Activated T-helper 1 cell treated with anti-CD3 and anti-CD28 coated beads, Interleukin-12 subunit alpha, Interleukin-12 subunit beta, Interleukin-2, Interleukin-4 antibody, amounts not matched to agents 30 ng/mL and 10 ng/mL and 1 ng/mL, durations not matched to agents 14 hours and 24 hours and 36 hours (primary cell): ENCODE measurements around the gene ASRGL1. TPM values are rescaled to one million over a fixed set of nuclear protein-coding genes. Genes with fewer than 3 reads are reported as not detected.
"Not testable (repeated sequence)": the region's sequence is repeated elsewhere in the genome, so short reads cannot be mapped to it uniquely, and the experiment has no call there.

ENCODE experiments used
- DNase-seq: peaks from one replicate; pipeline ENCODE4 v3.0.0; 2021; ENCODE audit warnings: low spot score
- H3K27ac Mint-ChIP-seq: one replicate; pipeline ENCODE4 v1.8.0; 2021; ENCODE audit warnings: mild to moderate bottlenecking, mixed read lengths
- H3K27me3 Mint-ChIP-seq: one replicate; pipeline ENCODE4 v1.8.0; 2022; ENCODE audit warnings: mild to moderate bottlenecking, moderate library complexity, mixed read lengths; ENCODE audit not compliant: insufficient read depth
- H3K36me3 Mint-ChIP-seq: one replicate; pipeline ENCODE4 v1.8.0; 2021; ENCODE audit warnings: low read depth, mixed read lengths
- H3K4me1 Mint-ChIP-seq: one replicate; pipeline ENCODE4 v1.8.0; 2021; ENCODE audit warnings: low read depth, mixed read lengths
- H3K4me3 Mint-ChIP-seq: one replicate; pipeline ENCODE4 v1.8.0; 2021; ENCODE audit warnings: mild to moderate bottlenecking, moderate library complexity, mixed read lengths
- H3K9me3 Mint-ChIP-seq: one replicate; pipeline ENCODE4 v1.8.0; 2021; ENCODE audit warnings: mixed read lengths
- intact Hi-C: fragments of 100-400 bp; cut with micrococcal nuclease; formaldehyde crosslinking; loops from one replicate; pipeline ENCODE4 v1.15.1; 2024
- total RNA-seq: library from RNA; stranded (reverse); gene quantifications from 2 replicates; pipeline ENCODE4 v1.2.3, GENCODE V29; 2022

ASRGL1 gene
- total RNA-seq, 1 donor from 2014 or later: 4.8 TPM

DNA sequence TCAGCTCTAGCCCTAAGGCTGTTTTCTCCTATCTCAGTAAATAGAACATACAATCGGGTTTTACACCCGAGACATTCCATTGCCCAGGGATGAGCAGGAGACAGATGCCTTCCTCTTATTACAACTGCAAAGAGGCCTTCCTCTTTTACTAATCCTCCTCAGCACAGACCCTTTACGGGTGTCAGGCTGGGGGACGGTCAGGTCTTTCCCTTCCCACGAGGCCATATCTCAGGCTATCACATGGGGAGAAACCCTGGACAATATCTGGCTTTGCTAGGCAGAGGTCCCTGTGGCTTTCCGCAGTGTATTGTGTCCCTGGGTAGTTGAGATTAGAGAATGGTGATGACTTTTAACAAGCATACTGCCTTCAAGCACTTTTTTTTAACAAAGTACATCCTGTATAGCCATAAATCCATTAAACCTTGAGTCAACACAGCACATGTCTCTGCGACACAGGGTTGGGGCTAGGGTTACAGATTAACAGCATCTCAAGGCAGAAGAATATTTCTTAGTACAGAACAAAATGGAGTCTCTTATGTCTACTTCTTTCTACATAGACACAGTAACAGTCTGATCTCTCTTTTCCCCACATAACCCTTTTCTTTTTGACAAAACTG lies 31.7 kb downstream of the ASRGL1 start:
- H3K4me1 Mint-ChIP-seq: peaks cover 19% of the 10 kb centered on the region
- H3K36me3 Mint-ChIP-seq, H3K9me3 Mint-ChIP-seq, H3K27me3 Mint-ChIP-seq, H3K4me3 Mint-ChIP-seq, H3K27ac Mint-ChIP-seq, intact Hi-C loops, DNase-seq: not testable (repeated sequence)

DNA sequence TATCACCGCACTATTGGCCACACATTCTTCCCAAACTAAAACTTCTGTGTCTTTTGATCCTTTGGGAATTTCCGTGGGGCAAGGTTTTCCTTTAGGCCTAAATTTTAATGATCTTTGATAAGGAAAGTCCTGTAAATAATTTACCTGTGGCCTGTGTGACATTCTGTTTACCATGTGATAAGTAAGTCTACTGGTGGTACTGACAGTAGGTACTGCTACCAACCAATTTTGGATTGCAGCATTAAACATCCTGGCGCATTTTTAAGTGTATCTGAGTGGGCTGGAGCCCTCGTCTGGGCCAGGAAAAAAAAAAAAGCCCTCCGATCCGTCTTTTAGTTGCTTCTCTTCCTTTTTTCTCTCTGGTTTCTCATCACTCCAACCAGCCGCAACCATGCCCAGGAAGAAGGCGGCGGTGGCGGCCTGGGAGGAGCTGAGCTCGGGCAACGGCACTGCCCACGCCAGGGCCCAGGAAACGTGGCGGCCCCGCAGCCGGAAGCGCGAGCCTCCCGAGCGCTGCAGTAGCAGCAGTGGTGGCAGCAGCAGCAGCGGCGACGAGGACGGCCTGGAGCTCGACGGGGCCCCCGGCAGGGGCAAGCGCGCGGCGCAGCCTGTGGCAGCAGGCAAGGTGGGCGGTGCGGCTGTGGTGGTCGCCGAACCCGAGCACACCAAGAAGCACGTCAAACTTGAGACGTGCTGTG lies 33.6 kb downstream of the ASRGL1 start:
- Mint-ChIP-seq H3K27me3 (no peaks in the 10 kb centered on the region), H3K9me3 (no peaks in the 10 kb centered on the region), H3K4me1 (peaks cover 19% of the 10 kb centered on the region), H3K4me3 (peak overlapping the region; percentile 71), H3K27ac (peak overlapping the region; percentile 84), H3K36me3 (no peaks in the 10 kb centered on the region)
- peak; percentile 38 for DNase-seq
- intact Hi-C loops: no loop called here

GRCh38 chr11:62372871-62373270 lies 35.6 kb downstream of the ASRGL1 start:
- Mint-ChIP-seq H3K4me3 (no peak overlapping the region), H3K36me3 (no peaks in the 10 kb centered on the region), H3K27me3 (no peaks in the 10 kb centered on the region), H3K9me3 (no peaks in the 10 kb centered on the region), H3K27ac (no peak overlapping the region), H3K4me1 (peaks cover 19% of the 10 kb centered on the region)
- DNase-seq: no peak
- intact Hi-C loops: no loop called here

DNA sequence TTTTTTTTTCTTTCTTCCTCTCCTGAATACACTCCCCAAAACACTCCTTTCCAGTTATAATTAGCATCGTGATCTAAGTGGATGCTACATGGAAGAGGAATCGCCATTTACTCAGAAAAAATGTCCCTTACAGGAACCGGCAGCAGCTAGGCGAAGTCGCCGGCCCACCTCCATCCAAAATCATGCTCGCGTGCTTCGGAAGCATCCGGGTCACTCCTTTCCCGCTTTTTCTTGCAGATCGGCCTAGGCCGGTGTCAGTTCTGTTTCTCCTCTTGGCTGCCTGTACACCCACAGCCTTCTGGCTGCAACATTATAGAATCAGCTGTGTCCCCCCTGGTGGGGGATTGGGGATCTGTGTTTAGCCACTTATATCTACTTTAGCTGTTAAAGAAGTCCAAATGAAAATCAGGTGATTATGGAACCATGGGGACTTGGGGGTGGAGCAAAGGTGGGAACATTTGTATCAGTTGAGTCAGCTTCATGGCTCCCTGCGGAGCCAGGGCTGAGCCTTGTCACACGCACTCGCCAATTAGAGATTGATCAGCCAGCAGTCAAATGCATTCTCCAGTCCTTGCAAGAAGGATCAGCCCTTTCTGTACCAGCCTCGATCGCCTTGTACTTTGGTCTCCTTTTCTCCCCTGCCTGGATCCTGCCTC lies 36.3 kb downstream of the ASRGL1 start:
- intact Hi-C loops: no loop called here
- no peak overlapping the region for H3K4me3 Mint-ChIP-seq
- H3K9me3 Mint-ChIP-seq: no peaks in the 10 kb centered on the region
- H3K4me1 Mint-ChIP-seq: peaks cover 23% of the 10 kb centered on the region
- peaks cover 3% of the 10 kb centered on the region for H3K27me3 Mint-ChIP-seq
- no peak for DNase-seq
- no peaks in the 10 kb centered on the region for H3K36me3 Mint-ChIP-seq
- H3K27ac Mint-ChIP-seq: no peak overlapping the region

- Mint-ChIP-seq H3K4me3 (no peak overlapping the region), H3K27ac (no peak overlapping the region), H3K27me3 (peaks cover 9% of the 10 kb centered on the region), H3K36me3 (no peaks in the 10 kb centered on the region), H3K4me1 (peaks cover 28% of the 10 kb centered on the region), H3K9me3 (no peaks in the 10 kb centered on the region)
- no peak for DNase-seq
- intact Hi-C loops: no loop called here
Measured at GRCh38 chr11:62374801-62375200, 37.6 kb downstream of the ASRGL1 start.

- H3K4me3 Mint-ChIP-seq: not testable (repeated sequence)
- H3K4me1 Mint-ChIP-seq: peaks cover 19% of the 10 kb centered on the region
- intact Hi-C loops: loop anchor here (1.0 kb wide), 3 partner anchors 38 to 207 kb away; no protein-coding TSS in a partner anchor
Measured at GRCh38 chr11:62378459-62379063, 41.3 kb downstream of the ASRGL1 start.

GRCh38 chr11:62379586-62379985 lies 42.3 kb downstream of the ASRGL1 start:
- H3K27ac Mint-ChIP-seq, intact Hi-C loops, H3K9me3 Mint-ChIP-seq, H3K4me3 Mint-ChIP-seq, H3K36me3 Mint-ChIP-seq, DNase-seq: not testable (repeated sequence)
- peaks cover 13% of the 10 kb centered on the region for H3K27me3 Mint-ChIP-seq
- peaks cover 19% of the 10 kb centered on the region for H3K4me1 Mint-ChIP-seq

More at GRCh38 chr11:62378459-62379063, 41.3 kb downstream of the ASRGL1 start:
- H3K27ac Mint-ChIP-seq, DNase-seq, H3K9me3 Mint-ChIP-seq, H3K36me3 Mint-ChIP-seq: not testable (repeated sequence)
- H3K27me3 Mint-ChIP-seq: peaks cover 13% of the 10 kb centered on the region

- not testable (repeated sequence) for H3K9me3 Mint-ChIP-seq, H3K36me3 Mint-ChIP-seq, H3K4me3 Mint-ChIP-seq, H3K27ac Mint-ChIP-seq
- Mint-ChIP-seq H3K27me3 (peaks cover 13% of the 10 kb centered on the region), H3K4me1 (peaks cover 19% of the 10 kb centered on the region)
- intact Hi-C loops: loop anchor here (1.0 to 10.0 kb wide), 5 partner anchors 12 to 484 kb away; no protein-coding TSS in a partner anchor
- DNase-seq: peak; percentile 41
Measured at GRCh38 chr11:62380821-62381245, 43.6 kb downstream of the ASRGL1 start.

DNA sequence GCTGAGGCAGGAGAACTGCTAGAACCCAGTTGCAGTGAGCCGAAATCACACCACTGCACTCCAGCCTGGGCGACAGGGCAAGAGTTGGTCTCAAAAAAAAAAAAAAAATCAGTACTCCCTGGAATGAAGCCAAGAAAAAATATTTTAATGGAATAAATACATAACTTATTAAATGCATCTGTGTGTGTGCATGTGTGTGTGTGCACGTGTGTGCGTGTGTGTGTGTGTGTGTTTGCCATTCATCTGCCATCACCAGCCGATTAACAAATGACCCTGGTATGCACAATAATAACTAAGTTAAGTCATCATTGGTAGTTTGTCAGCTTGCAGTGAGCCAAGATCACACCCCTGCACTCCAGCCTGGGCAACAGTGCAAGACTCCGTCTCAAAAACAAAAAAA lies 46.6 kb downstream of the ASRGL1 start:
- no peaks in the 10 kb centered on the region for H3K9me3 Mint-ChIP-seq
- H3K4me3 Mint-ChIP-seq: no peak overlapping the region
- H3K4me1 Mint-ChIP-seq: peaks cover 19% of the 10 kb centered on the region
- no peaks in the 10 kb centered on the region for H3K36me3 Mint-ChIP-seq
- DNase-seq: no peak
- peaks cover 10% of the 10 kb centered on the region for H3K27me3 Mint-ChIP-seq
- intact Hi-C loops: loop anchor here (10.0 kb wide), 1 partner anchor 481 kb away; no protein-coding TSS in a partner anchor
- no peak overlapping the region for H3K27ac Mint-ChIP-seq

DNA sequence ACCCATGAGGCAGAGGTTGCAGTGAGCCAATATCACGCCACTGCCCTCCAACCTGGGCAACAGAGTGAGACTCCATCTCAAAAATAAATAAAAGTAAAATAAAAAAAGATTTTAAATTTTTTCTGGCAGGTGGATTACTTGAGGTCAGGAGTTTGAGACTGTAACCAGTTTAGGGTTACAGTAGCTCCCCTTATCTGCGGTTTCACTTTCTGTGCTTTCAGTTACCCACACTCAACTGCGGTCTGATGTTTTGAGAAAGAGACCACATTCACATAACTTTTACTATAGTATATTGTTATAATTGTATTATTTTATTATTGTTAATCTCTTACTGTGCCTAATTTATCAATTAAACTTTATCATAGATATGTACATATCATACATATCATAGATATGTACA lies 48.8 kb downstream of the ASRGL1 start:
- not testable (repeated sequence) for H3K27me3 Mint-ChIP-seq, H3K4me1 Mint-ChIP-seq, H3K36me3 Mint-ChIP-seq, H3K4me3 Mint-ChIP-seq, H3K9me3 Mint-ChIP-seq, DNase-seq, H3K27ac Mint-ChIP-seq
- intact Hi-C loops: loop anchor here (10.0 kb wide), 1 partner anchor 479 kb away; no protein-coding TSS in a partner anchor

DNA sequence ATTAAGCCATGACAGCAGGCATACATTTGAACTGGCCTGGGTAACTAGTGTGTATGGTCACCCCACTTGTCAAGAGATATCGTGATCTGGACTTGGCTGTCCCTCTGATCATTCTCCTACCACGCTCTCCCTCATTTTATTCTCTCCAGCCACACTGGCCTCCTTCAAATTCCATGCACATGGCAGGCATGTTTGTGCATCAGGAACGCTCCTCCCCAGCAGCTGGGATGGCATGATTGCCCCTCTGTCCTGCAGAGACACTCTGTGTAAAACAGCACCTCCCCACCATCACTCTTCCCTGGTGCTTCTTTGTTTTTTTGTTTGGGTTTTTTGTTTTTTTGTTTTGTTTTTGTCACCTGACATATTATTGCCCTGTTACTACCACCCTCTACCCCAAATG lies 50.1 kb downstream of the ASRGL1 start:
- no peak overlapping the region for H3K27ac Mint-ChIP-seq
- intact Hi-C loops: loop anchor here (10.0 kb wide), 1 partner anchor 477 kb away; no protein-coding TSS in a partner anchor
- H3K4me3 Mint-ChIP-seq: no peak overlapping the region
- DNase-seq: no peak
- peaks cover 6% of the 10 kb centered on the region for H3K4me1 Mint-ChIP-seq
- no peaks in the 10 kb centered on the region for H3K9me3 Mint-ChIP-seq
- H3K36me3 Mint-ChIP-seq: no peaks in the 10 kb centered on the region
- peaks cover 8% of the 10 kb centered on the region for H3K27me3 Mint-ChIP-seq

DNA sequence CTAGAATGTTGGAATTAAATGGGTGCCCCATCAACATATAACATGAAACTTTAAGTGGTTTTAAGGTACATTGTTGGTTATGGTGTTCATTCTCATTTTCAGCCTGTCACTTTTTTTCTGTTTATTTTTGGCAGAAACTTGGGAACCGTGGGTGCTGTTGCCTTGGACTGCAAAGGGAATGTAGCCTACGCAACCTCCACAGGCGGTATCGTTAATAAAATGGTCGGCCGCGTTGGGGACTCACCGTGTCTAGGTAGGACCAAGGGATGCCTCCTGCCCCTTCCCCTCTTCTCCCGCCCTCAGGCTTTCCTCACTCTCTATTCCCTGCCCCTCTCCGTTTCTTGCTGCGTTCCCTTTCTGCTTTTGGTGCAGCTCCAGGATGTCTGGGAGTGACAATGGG lies 51.8 kb downstream of the ASRGL1 start:
- no peaks in the 10 kb centered on the region for H3K36me3 Mint-ChIP-seq

More for the DNA sequence above, 51.8 kb downstream of the ASRGL1 start:
- H3K4me1 Mint-ChIP-seq: peaks cover 6% of the 10 kb centered on the region
- DNase-seq: no peak
- intact Hi-C loops: loop anchor here (10.0 kb wide), 1 partner anchor 476 kb away; no protein-coding TSS in a partner anchor
- peaks cover 8% of the 10 kb centered on the region for H3K27me3 Mint-ChIP-seq
- H3K4me3 Mint-ChIP-seq: no peak overlapping the region
- no peak overlapping the region for H3K27ac Mint-ChIP-seq
- no peaks in the 10 kb centered on the region for H3K9me3 Mint-ChIP-seq
